ENCODE measurements around the gene SLC9C1.

The SLC9C1 gene

DNA sequence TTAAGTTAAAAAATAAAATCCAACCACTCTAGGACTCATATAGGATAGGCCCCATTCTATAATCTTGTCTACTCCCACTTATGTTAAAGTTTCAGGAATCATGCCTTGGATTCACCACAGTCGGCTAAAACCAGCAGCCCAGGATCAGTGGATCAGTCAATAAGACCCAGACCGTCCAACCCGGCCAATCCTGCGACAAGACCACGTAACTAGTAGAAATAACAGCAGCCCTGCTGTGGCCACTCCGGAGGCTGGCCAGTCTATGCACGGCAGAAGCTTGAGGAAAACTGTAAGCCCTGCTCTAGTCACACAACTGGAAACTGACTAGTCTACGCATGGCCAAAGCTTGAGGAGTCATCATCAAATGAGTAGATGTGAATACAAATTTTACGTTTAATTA, 12.8 kb upstream of the SLC9C1 start:
- DNase-seq, result no peak

GRCh38 chr3:112304611-112305010, 10.6 kb upstream of the SLC9C1 start:
- no peak for DNase-seq

GRCh38 chr3:112303764-112304325, 9.8 kb upstream of the SLC9C1 start:
- DNase-seq, result peak in 1 of 2 experiments; percentile 36

- no peak for DNase-seq
Measured at GRCh38 chr3:112302881-112303763, 9.1 kb upstream of the SLC9C1 start.

DNA sequence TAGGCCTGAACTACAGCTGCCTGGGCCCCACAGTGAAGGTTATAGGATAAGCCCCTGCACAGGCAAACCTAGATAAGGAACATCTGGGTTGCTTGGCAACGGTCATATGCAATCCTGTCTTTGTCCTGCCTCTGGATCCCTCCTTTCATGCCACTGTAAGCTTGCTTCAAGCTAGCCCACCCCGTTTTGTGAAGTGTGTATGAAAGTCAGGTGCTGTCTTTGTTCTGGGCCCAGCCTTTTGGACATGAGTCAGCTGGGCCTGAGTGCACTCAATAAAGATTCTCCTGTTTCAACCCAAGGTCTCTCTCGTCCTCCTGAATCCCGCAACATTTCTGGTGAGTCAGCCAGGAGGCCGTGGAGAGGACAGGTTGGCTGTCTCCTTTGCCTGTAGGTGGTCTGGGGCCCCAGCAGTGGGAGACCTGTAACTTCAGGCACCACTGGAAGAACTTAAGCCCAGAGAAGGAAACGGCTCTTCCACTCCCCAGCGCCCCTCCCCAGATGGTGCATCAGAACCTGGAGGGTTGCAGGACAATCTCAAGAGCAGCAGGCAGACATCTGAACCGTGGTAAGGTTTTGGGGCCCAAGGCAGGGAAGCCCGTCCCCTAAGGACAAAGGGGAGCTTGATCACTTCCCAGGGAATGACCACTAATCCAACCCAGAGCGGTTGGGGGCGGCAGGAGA, 8.3 kb upstream of the SLC9C1 start:
- no peak for DNase-seq

GRCh38 chr3:112298781-112299180, 4.8 kb upstream of the SLC9C1 start:
- DNase-seq, result no peak

DNA sequence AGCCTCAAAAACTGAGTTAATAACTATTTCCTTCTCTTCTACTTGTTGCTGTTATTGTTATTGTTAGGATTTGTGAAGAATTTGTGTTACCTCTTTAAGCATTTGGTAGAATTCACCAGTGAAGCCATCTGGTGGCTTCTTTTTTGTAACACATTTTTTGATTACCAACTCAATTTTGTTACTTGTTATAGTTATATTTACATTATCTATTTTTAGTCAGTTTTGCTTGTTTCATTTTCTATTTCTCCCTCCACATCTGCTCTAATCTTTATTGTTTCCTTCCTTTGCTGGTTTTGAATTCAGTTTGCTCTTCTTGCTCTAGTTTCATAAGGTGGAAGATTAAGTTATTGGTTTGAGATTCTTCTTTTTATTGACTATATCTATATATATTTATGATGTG, 3.7 kb upstream of the SLC9C1 start:
- DNase-seq, result no peak

GRCh38 chr3:112289011-112289410, 5.0 kb downstream of the SLC9C1 start:
- DNase-seq, result no peak

DNA sequence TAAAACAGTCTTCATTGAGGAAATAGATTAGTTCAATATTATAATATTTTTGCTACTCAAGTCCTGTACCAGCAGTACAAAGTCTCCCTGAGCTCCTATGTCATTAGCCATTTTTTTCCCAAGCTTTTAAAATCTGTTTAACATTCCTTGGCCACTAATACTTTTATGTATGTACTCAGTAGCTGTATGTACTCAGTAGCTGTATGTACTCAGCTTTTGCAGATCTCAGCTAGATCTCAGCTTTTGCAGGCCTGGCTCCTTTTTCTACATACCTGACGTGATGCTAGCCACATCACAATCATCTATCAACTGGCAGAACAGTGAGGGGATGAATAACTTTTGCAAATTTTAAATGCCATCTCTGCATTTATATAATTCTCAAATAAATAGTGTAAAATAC, 13.8 kb downstream of the SLC9C1 start:
- DNase-seq, result no peak

DNA sequence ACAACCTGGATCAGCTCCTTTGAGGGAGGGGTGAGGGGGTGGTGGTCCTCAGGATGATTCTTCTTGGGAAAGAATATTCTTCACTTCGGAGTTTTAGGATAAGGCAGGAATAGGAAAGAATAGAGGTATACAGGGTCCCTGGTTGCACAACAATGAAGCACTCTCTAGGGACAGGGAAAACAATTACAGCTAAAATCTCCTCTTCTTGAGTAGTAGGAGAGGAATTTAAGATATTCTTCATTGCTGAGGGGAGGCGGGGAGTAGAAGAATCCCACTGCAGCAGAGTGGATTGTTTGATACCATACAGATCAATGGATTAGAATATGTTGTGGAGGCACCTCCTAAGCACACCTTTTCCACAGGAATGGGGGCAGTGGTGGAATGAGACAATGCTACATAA, 20.5 kb downstream of the SLC9C1 start:
- DNase-seq, result no peak

GRCh38 chr3:112261742-112262141, 32.3 kb downstream of the SLC9C1 start:
- DNase-seq, result no peak

DNA sequence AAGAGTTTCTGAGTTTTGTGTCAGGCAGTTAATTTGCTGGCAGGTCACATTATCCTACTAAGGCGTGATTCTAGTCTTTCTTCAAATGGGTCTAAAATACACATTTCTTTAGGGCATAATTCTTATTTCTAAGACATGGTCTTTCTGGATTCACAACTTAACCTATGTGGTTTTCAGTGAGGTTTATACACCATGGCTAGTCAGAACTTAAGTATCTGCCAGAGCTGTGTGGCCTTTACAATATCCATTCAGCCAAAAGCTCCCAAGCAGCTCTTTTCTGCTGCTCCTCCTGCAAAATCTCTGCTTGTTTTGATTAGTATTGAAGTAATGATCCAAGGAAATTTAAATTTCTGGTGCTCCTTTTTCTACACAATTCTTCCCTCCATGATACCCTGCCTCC, 33.5 kb downstream of the SLC9C1 start:
- no peak for DNase-seq

- no peak for DNase-seq
Measured at GRCh38 chr3:112253301-112253971, 40.6 kb downstream of the SLC9C1 start.

- DNase-seq, result no peak
Measured at GRCh38 chr3:112247900-112248299, 46.1 kb downstream of the SLC9C1 start.

DNA sequence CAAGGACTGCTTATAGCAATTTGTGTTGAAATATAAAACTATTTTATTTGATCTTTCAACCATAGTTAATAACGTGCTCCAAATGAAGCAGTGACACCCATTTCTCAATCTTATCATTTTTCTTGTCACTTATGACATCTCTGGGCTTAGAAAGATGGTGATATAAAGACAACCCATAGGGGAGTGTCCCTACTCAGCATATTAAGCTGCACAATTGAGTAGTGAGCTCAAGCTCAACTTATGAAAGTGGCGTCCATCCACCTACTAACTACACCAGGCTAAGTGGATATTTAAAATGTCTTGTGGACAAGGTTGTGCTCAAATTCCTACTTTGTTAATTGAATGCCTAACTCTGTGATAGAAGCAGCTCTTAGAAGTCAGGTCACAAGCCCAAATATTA, 46.7 kb downstream of the SLC9C1 start:
- DNase-seq, result no peak

GRCh38 chr3:112233083-112233482, 60.9 kb downstream of the SLC9C1 start:
- no peak for DNase-seq

GRCh38 chr3:112231727-112232126, 62.3 kb downstream of the SLC9C1 start:
- DNase-seq, result no peak

DNA sequence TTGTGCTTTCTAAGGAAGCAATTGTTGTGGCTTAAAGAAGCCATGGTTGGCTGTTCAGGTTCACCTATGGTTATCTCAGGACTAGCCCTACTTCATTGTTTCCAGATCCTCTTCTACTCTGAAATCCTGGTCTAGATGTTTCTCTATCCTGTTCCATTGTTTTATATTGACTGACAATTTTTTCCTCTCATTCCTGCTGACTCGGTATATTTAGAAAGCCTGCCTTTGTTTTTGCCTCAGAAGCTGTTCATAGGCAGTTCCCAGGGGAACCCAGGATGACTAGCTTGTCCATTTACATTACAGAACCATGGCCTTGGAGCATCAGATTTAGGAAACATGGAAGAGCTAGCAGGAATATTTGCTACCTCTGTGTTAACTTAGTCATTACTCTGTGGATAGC, 64.0 kb downstream of the SLC9C1 start:
- DNase-seq, result no peak

DNA sequence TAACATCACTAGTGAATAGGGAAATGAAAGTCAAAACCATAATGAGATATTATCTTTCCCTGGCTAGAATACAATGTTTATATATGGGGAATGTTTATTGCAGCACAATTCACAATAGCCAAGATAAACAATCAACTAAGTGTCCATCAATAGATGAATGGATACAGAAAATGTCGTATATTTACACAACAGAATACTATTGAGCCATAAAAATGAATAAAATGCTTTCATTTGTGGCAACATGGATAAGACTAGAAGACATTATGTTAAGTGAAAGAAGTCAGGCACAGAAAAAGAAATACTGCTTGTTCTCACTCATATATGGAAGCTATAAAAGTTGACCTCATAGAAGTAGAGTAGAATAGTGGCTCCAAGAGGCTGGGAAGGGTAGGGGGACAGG, 65.2 kb downstream of the SLC9C1 start:
- no peak for DNase-seq

DNA sequence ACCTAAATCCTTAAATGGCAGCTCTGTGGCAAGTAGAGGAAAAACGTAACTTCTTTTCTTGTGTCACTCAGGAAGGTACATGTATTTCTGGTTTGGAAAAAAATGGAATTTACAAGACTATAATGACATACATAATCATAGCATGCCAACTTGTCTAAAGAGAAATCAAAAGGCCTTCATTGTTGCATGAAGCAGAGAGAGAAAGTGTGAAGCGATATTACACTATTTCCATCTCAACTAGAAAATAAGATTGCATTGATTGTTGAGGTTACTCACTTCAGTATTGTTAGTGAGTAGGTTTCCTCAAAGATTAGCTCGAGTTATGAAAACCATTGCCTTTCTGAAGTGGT, 93.7 kb downstream of the SLC9C1 start:
- no peak for DNase-seq

DNA sequence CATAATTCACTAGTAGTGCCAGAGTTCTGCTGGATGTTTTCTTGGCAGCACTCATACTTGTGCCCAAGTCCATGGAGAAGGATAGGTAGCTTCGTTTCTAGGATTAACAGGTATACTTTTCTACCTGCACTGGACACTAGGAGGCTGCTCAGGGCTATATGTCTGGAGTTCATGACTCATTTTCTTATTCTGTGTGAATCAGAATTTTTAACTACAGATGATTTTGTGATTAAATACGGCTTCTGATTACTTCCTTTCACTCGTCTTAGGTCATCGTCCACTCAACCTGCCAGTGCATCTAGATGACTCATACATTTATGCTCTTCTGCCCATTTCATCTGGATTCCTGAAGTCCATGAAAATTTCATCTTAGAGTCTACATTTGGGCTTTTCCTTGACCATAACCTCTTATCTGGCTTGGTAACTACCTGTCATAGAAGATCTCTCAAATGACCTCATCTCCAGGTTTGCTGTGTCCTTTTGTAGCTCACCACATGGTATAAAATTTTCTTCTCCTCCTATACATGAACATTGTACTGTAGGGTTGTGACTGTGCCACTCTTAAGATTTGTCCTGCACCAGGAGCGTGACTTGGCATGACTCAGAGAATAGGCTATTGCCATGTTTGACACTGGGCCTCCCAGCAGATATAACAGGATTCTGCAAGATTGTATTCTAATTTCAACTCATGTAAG, 94.2 kb downstream of the SLC9C1 start:
- no peak for DNase-seq

- DNase-seq, result no peak
Measured at GRCh38 chr3:112197131-112197530, 96.9 kb downstream of the SLC9C1 start.

- DNase-seq, result no peak
Measured at GRCh38 chr3:112187300-112187699, 106.7 kb downstream of the SLC9C1 start.

Measured in activated T-cell treated with anti-CD3 and anti-CD28 coated beads, Interleukin-2, amount 50 U/mL, for 48 hours (primary cell).